Measurements from ENCODE around the gene LPCAT3.

GRCh38 chr12:6934110-6934509, 84.2 kb downstream of the LPCAT3 start:
- TF ChIP-seq HOXA7 (CRISPR knock-in tag; IDR thresholded peaks at IDR 0.05), result no peak
- TF ChIP-seq, protein P1, sequence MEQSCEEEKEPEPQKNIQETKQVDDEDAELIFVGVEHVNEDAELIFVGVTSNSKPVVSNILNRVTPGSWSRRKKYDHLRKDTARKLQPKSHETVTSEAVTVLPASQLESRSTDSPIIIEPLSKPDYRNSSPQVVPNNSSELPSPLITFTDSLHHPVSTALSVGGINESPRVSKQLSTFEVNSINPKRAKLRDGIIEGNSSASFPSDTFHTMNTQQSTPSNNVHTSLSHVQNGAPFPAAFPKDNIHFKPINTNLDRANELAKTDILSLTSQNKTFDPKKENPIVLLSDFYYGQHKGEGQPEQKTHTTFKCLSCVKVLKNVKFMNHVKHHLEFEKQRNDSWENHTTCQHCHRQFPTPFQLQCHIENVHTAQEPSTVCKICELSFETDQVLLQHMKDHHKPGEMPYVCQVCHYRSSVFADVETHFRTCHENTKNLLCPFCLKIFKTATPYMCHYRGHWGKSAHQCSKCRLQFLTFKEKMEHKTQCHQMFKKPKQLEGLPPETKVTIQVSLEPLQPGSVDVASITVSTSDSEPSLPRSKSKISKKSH (CRISPR knock-in tag; IDR thresholded peaks at IDR 0.05; ENCODE audit: borderline replicate concordance), result no peak
- TF ChIP-seq, protein P2, sequence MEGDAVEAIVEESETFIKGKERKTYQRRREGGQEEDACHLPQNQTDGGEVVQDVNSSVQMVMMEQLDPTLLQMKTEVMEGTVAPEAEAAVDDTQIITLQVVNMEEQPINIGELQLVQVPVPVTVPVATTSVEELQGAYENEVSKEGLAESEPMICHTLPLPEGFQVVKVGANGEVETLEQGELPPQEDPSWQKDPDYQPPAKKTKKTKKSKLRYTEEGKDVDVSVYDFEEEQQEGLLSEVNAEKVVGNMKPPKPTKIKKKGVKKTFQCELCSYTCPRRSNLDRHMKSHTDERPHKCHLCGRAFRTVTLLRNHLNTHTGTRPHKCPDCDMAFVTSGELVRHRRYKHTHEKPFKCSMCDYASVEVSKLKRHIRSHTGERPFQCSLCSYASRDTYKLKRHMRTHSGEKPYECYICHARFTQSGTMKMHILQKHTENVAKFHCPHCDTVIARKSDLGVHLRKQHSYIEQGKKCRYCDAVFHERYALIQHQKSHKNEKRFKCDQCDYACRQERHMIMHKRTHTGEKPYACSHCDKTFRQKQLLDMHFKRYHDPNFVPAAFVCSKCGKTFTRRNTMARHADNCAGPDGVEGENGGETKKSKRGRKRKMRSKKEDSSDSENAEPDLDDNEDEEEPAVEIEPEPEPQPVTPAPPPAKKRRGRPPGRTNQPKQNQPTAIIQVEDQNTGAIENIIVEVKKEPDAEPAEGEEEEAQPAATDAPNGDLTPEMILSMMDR (CRISPR knock-in tag; IDR thresholded peaks at IDR 0.05), result no peak
- TF ChIP-seq FOSL1 (CRISPR knock-in tag; IDR thresholded peaks at IDR 0.05; ENCODE audit: borderline replicate concordance), result no peak
- TF ChIP-seq SP1 (IDR thresholded peaks at IDR 0.05), result no peak
- TF ChIP-seq SP1 (CRISPR knock-in tag; IDR thresholded peaks at IDR 0.05), result no peak
- no peak for TF ChIP-seq FOXM1 (CRISPR knock-in tag; IDR thresholded peaks at IDR 0.05)

Measured in HepG2 (cell line).